ENCODE data around the gene SERPINE1.

The SERPINE1 gene

DNA sequence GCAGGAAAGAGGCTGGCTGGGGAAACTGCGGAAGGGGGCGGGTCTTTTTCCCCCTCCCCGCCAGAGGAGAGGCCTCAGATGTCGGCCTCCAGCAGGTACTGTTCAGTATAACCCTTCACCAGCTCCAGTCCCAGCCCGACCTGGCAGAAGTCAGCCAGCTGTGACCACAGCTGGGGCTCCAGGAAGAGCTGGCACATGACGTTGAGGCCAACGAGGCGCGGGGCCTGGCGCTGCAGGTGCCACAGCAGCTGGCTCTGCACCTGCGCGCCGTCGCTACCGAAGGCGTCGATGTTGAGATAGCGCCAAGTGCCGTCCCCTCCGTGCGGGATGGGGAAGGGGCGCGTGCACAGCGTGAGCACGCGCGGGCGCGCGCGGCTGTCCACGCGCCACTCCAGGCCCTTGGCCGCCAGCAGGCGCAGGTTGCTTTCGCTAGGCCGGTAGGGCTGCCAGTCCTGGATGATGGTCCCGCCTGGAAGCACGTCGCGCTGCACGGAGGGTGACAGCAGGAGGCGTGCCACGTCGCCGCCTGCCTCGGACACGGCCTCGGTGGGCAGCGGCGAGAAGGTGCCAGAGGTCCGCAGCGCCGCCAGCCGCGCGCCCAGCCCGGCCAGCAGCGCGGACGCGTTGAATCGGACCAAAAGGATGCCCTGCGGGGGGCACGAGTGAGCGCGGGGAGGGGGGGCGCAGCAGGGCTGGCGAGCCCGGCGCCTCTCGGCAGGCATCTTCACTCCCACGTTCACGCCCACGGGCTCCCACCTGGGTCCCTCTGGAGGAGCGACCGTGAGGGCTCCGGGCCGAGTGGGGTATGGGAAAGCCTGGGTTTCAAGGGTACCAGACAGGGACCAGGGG is 45.3 kb downstream of the SERPINE1 start:
- DNase-seq = peak; percentile 45

DNA sequence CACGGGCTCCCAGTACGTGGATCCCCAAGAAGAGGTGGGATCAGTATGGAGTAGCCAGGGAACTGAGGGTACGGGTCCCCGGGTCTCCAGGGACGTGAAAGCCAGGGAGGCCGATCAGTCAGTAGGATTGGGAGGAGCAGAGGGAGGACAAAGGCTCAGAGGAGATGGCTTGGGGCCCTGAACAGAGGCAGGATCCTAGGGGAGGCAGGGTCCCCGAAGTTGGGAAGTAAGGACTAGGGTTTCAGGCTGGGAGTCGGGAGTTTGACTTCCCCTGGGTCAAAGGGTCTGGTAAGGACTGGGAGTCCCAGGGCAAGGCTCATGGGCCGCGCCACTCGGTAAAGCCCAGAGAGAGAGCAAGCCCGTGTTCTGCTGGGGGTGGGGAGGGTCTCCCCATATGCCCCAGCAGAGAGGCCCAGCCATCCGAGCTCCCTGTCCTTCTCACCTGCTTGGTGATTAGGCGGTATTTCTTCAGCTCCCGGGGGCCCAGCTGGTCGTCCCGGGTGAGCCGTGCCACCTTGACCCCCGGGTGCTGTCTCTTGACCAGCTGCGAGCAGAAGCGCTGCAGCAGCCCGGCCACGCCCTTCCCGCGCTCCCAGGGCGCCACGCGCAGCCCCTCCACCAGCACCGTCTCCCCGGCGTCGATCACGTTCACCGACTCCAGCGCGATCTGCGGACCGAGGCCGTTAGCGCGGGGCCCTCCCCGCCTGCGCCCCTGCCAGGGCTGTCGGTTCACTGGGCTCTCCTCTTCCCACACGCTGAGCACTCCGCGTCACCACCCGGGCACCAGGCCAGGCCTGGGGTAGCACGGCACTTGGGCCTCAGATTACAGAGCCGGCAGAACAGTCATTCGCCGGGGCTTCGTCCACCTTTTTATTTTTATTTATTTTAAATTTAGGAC is 46.2 kb downstream of the SERPINE1 start:
- no peak for DNase-seq

GRCh38 chr7:101173752-101174244 is 46.9 kb downstream of the SERPINE1 start:
- peak; percentile 60 for DNase-seq

- no peak for DNase-seq
Measured at GRCh38 chr7:101174322-101174854, 47.5 kb downstream of the SERPINE1 start.

- DNase-seq = no peak
Measured at GRCh38 chr7:101175664-101176063, 48.8 kb downstream of the SERPINE1 start.

- DNase-seq = no peak
Measured at GRCh38 chr7:101177644-101178043, 50.7 kb downstream of the SERPINE1 start.

GRCh38 chr7:101179117-101179516 is 52.2 kb downstream of the SERPINE1 start:
- no peak for DNase-seq

DNA sequence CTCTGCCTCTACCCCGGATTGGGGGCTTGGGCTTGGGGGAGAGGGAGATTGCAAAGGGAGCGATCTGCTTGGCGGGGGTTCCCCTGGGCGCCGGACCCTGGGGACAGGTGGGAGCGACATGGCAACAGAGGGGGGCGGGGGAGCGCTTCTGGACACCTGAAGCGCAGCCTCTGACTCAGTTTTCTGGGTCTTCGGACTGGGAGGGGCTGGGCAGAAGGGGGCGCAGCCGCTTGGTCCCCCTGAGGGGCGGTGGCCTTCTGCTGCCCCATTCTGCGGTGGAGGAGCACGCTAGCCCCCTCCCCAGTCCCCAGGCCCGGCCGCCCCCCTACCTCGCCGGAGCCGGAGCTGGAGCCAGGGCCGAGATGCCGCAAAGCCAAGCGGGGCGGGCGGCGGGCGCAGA is 52.8 kb downstream of the SERPINE1 start:
- DNase-seq = no peak

DNA sequence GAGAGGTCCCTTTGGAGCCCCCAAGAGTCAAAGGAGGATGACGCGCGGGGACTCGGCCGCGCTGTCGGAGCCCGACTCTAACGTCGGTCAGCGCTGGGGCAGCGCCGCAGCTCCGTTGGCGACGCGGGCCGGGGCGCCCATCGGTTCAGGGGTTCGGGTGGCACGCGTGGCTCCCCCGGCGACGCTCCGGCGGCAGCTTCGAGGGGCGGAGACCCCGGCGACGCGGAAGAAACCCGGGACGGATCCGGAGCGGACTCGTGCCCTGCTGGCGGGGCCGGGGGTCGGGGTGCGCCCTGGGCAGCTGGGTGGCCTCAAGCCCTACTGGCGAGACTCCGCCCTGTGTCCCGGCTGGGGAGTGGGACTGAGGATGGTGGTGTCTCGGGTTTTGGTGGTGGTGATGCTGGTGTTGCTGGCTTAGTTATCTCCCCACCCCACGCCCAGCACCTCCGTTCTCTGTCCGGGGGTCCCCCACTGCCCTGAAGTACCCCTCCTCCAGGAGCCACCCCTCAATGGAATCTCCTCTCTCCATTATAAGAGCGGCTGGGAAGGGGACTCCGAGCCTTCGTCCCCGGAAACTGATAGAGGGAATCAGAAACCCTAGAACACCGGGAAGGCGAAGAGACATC is 53.3 kb downstream of the SERPINE1 start, which contains the start of gene NAT16:
Gene NAT16 (minus strand): TSS at position 164 of the 626 bp plus-strand sequence. CDS start 5,486 bp downstream, outside the sequence.
- DNase-seq = no peak

DNA sequence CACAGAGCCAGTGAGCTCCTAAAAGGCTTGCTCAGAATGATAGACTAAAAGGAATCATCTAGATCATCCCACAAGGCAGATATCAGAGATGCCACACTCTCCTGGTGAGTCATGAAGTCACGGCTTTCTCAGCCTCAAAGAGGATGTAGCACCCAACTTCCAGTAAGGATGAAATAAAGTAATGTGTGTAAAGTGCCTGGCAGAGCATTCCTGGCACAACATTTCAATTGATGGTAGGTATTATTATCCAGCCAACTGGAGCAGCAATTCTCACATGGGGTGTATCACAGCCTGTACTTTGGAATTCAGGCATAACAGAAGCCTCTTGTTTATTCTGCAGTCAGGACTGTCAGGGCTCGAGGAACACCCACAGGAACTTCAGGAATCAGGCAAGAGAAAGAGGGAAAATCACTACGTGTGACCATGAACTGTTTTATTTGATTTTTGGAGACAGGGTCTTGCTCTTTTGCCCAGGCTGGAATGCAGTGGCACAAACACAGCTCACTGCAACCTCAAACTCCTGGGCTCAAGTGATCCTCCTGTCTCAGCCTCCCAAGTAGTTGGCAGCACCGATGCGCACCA is 58.4 kb downstream of the SERPINE1 start:
- no peak for DNase-seq

- DNase-seq = no peak
Measured at GRCh38 chr7:101186194-101186593, 59.3 kb downstream of the SERPINE1 start.

DNA sequence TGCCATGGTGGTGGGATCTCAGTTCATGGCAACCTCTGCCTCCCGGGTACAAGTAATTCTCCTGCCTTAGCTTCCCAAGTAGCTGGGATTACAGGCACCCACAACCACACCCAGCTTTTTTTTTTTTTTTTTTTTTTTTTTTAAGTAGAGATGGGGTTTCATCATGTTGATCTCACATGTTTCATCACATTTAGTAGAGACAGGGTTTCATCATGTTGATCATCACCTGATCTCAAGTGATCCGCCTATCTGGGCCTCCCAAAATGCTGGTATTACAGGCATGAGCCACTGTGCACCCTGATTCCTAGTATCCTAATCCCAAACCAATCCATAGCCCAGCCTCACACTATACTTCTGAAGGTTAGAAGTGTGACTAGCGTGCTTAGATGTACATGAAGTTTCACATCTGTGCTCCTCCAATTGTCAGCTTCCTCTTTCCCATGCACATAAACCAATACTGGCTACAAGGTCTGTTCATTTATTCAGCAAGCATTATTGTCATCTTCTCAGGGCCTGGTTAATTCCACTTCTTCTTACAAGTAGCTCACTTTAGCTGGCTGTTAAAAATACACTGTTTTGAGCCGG is 60.0 kb downstream of the SERPINE1 start:
- DNase-seq = no peak

Data from CD4-positive, alpha-beta T cell treated with Interferon gamma for 1 hour (primary cell).